Measurements from ENCODE around the gene FOXK1.

FOXK1 gene

GRCh38 chr7:4770886-4771285, 88.8 kb downstream of the FOXK1 start:
- H3K4me3 Mint-ChIP-seq, result no peak overlapping the region
- no peak overlapping the region for H3K27ac Mint-ChIP-seq
- DNase-seq (ENCODE audit: low spot score), result no peak
- no peaks in the 10 kb centered on the region for H3K27me3 Mint-ChIP-seq (ENCODE audit: low read depth)
- H3K36me3 Mint-ChIP-seq (ENCODE audit: low read depth), result peaks cover 2% of the 10 kb centered on the region
- peaks cover 11% of the 10 kb centered on the region for H3K4me1 Mint-ChIP-seq (ENCODE audit: low read depth)
- H3K9me3 Mint-ChIP-seq, result no peaks in the 10 kb centered on the region

- no peaks in the 10 kb centered on the region for H3K9me3 Mint-ChIP-seq
- no peak for DNase-seq (ENCODE audit: low spot score)
- peaks cover 16% of the 10 kb centered on the region for H3K4me1 Mint-ChIP-seq (ENCODE audit: low read depth)
- peaks cover 5% of the 10 kb centered on the region for H3K36me3 Mint-ChIP-seq (ENCODE audit: low read depth)
- no peak overlapping the region for H3K4me3 Mint-ChIP-seq
- no peaks in the 10 kb centered on the region for H3K27me3 Mint-ChIP-seq (ENCODE audit: low read depth)
- no peak overlapping the region for H3K27ac Mint-ChIP-seq
Measured at GRCh38 chr7:4771737-4772136, 89.6 kb downstream of the FOXK1 start.

GRCh38 chr7:4772306-4772705, 90.2 kb downstream of the FOXK1 start:
- DNase-seq (ENCODE audit: low spot score), result no peak
- H3K9me3 Mint-ChIP-seq, result no peaks in the 10 kb centered on the region
- peaks cover 8% of the 10 kb centered on the region for H3K36me3 Mint-ChIP-seq (ENCODE audit: low read depth)
- no peaks in the 10 kb centered on the region for H3K27me3 Mint-ChIP-seq (ENCODE audit: low read depth)
- H3K27ac Mint-ChIP-seq, result no peak overlapping the region
- peaks cover 20% of the 10 kb centered on the region for H3K4me1 Mint-ChIP-seq (ENCODE audit: low read depth)
- no peak overlapping the region for H3K4me3 Mint-ChIP-seq

- no peak for DNase-seq (ENCODE audit: low spot score)
- Mint-ChIP-seq H3K4me3 (peak overlapping the region; percentile 95), H3K27ac (peak overlapping the region; percentile 98), H3K9me3 (no peaks in the 10 kb centered on the region), H3K27me3 (ENCODE audit: low read depth) (no peaks in the 10 kb centered on the region), H3K4me1 (ENCODE audit: low read depth) (peaks cover 29% of the 10 kb centered on the region), H3K36me3 (ENCODE audit: low read depth) (peaks cover 15% of the 10 kb centered on the region)
Measured at GRCh38 chr7:4774007-4774406, 91.9 kb downstream of the FOXK1 start.

GRCh38 chr7:4774658-4775249, 92.7 kb downstream of the FOXK1 start:
- H3K9me3 Mint-ChIP-seq, result no peaks in the 10 kb centered on the region
- DNase-seq (ENCODE audit: low spot score), result no peak
- H3K4me1 Mint-ChIP-seq (ENCODE audit: low read depth), result peaks cover 29% of the 10 kb centered on the region
- peak overlapping the region; percentile 98 for H3K27ac Mint-ChIP-seq
- peak overlapping the region; percentile 95 for H3K4me3 Mint-ChIP-seq
- peaks cover 16% of the 10 kb centered on the region for H3K36me3 Mint-ChIP-seq (ENCODE audit: low read depth)
- no peaks in the 10 kb centered on the region for H3K27me3 Mint-ChIP-seq (ENCODE audit: low read depth)

- peaks cover 29% of the 10 kb centered on the region for H3K4me1 Mint-ChIP-seq (ENCODE audit: low read depth)
- peaks cover 16% of the 10 kb centered on the region for H3K36me3 Mint-ChIP-seq (ENCODE audit: low read depth)
- peak; percentile 92 for DNase-seq (ENCODE audit: low spot score)
- H3K27ac Mint-ChIP-seq, result peak within 1 kb of the TSS; percentile 98
- no peaks in the 10 kb centered on the region for H3K9me3 Mint-ChIP-seq
- H3K27me3 Mint-ChIP-seq (ENCODE audit: low read depth), result no peaks in the 10 kb centered on the region
- peak within 1 kb of the TSS; percentile 95 for H3K4me3 Mint-ChIP-seq
Measured at GRCh38 chr7:4775250-4775847, 93.3 kb downstream of the FOXK1 start, which contains the start of gene AP5Z1. AP5Z1 (plus strand) TSS chr7:4775623; CDS start chr7:4775716, 93 bp downstream.

- Mint-ChIP-seq H3K9me3 (no peaks in the 10 kb centered on the region), H3K4me1 (ENCODE audit: low read depth) (peaks cover 29% of the 10 kb centered on the region), H3K36me3 (ENCODE audit: low read depth) (peaks cover 18% of the 10 kb centered on the region), H3K27me3 (ENCODE audit: low read depth) (no peaks in the 10 kb centered on the region), H3K4me3 (peak overlapping the region; percentile 95), H3K27ac (peak overlapping the region; percentile 98)
- DNase-seq (ENCODE audit: low spot score), result peak; percentile 38
Measured at GRCh38 chr7:4775848-4776623, 93.9 kb downstream of the FOXK1 start.

- no peak overlapping the region for H3K4me3 Mint-ChIP-seq
- no peaks in the 10 kb centered on the region for H3K9me3 Mint-ChIP-seq
- peaks cover 28% of the 10 kb centered on the region for H3K4me1 Mint-ChIP-seq (ENCODE audit: low read depth)
- H3K27me3 Mint-ChIP-seq (ENCODE audit: low read depth), result no peaks in the 10 kb centered on the region
- no peak overlapping the region for H3K27ac Mint-ChIP-seq
- peaks cover 26% of the 10 kb centered on the region for H3K36me3 Mint-ChIP-seq (ENCODE audit: low read depth)
- DNase-seq (ENCODE audit: low spot score), result no peak
Measured at GRCh38 chr7:4779118-4779517, 97.0 kb downstream of the FOXK1 start.

GRCh38 chr7:4781366-4782069, 99.4 kb downstream of the FOXK1 start:
- H3K9me3 Mint-ChIP-seq, result no peaks in the 10 kb centered on the region
- peaks cover 23% of the 10 kb centered on the region for H3K36me3 Mint-ChIP-seq (ENCODE audit: low read depth)
- H3K4me1 Mint-ChIP-seq (ENCODE audit: low read depth), result peaks cover 14% of the 10 kb centered on the region
- H3K27ac Mint-ChIP-seq, result no peak overlapping the region
- H3K4me3 Mint-ChIP-seq, result no peak overlapping the region
- no peak for DNase-seq (ENCODE audit: low spot score)
- no peaks in the 10 kb centered on the region for H3K27me3 Mint-ChIP-seq (ENCODE audit: low read depth)

- no peak overlapping the region for H3K4me3 Mint-ChIP-seq
- peaks cover 9% of the 10 kb centered on the region for H3K4me1 Mint-ChIP-seq (ENCODE audit: low read depth)
- DNase-seq (ENCODE audit: low spot score), result no peak
- no peaks in the 10 kb centered on the region for H3K27me3 Mint-ChIP-seq (ENCODE audit: low read depth)
- H3K9me3 Mint-ChIP-seq, result no peaks in the 10 kb centered on the region
- no peak overlapping the region for H3K27ac Mint-ChIP-seq
- H3K36me3 Mint-ChIP-seq (ENCODE audit: low read depth), result peaks cover 20% of the 10 kb centered on the region
Measured at GRCh38 chr7:4782333-4783291, 100.5 kb downstream of the FOXK1 start.

GRCh38 chr7:4783292-4783652, 101.2 kb downstream of the FOXK1 start:
- no peak overlapping the region for H3K27ac Mint-ChIP-seq
- H3K27me3 Mint-ChIP-seq (ENCODE audit: low read depth), result no peaks in the 10 kb centered on the region
- H3K4me1 Mint-ChIP-seq (ENCODE audit: low read depth), result peaks cover 2% of the 10 kb centered on the region
- no peak overlapping the region for H3K4me3 Mint-ChIP-seq
- DNase-seq (ENCODE audit: low spot score), result no peak
- peaks cover 16% of the 10 kb centered on the region for H3K36me3 Mint-ChIP-seq (ENCODE audit: low read depth)
- H3K9me3 Mint-ChIP-seq, result no peaks in the 10 kb centered on the region

- Mint-ChIP-seq H3K27ac (no peak overlapping the region), H3K4me1 (ENCODE audit: low read depth) (no peaks in the 10 kb centered on the region), H3K36me3 (ENCODE audit: low read depth) (peaks cover 15% of the 10 kb centered on the region)
Measured at GRCh38 chr7:4783762-4784351, 101.8 kb downstream of the FOXK1 start.

GRCh38 chr7:4784799-4785198, 102.7 kb downstream of the FOXK1 start:
- peaks cover 18% of the 10 kb centered on the region for H3K36me3 Mint-ChIP-seq (ENCODE audit: low read depth)
- H3K4me3 Mint-ChIP-seq, result no peak overlapping the region
- H3K27me3 Mint-ChIP-seq (ENCODE audit: low read depth), result no peaks in the 10 kb centered on the region
- no peaks in the 10 kb centered on the region for H3K4me1 Mint-ChIP-seq (ENCODE audit: low read depth)
- no peak overlapping the region for H3K27ac Mint-ChIP-seq
- no peaks in the 10 kb centered on the region for H3K9me3 Mint-ChIP-seq
- no peak for DNase-seq (ENCODE audit: low spot score)

More at GRCh38 chr7:4783762-4784351, 101.8 kb downstream of the FOXK1 start:
- H3K4me3 Mint-ChIP-seq, result no peak overlapping the region
- DNase-seq (ENCODE audit: low spot score), result no peak
- no peaks in the 10 kb centered on the region for H3K9me3 Mint-ChIP-seq
- H3K27me3 Mint-ChIP-seq (ENCODE audit: low read depth), result no peaks in the 10 kb centered on the region
